ENCODE data around the gene AGK. TPM values are rescaled to one million over a fixed set of nuclear protein-coding genes. Genes with fewer than 3 reads are reported as not detected.
A peak's percentile ranks its signal among the peaks of the same experiment; 100 is the strongest.

The AGK gene
- total RNA-seq, 1 donor from 2014 or later = 28.6 TPM

GRCh38 chr7:141699860-141700259 is 148.7 kb downstream of the AGK start:
- Mint-ChIP-seq H3K4me3 (ENCODE audit: unreplicated experiment) (peak overlapping the region; percentile 86), H3K4me1 (ENCODE audit: low read depth, unreplicated experiment) (peaks cover 44% of the 10 kb centered on the region), H3K27ac (ENCODE audit: unreplicated experiment) (peak overlapping the region; percentile 23), H3K36me3 (ENCODE audit: low read depth, unreplicated experiment) (peaks cover 2% of the 10 kb centered on the region), H3K9me3 (ENCODE audit: unreplicated experiment) (no peaks in the 10 kb centered on the region), H3K27me3 (ENCODE audit: low read depth, unreplicated experiment) (peaks cover 12% of the 10 kb centered on the region)
- H3K9me3 ChIP-seq (ENCODE audit: insufficient read depth, low read depth, low read length) = no peaks in the 10 kb centered on the region
- no peak for TF ChIP-seq EZH2 (IDR thresholded peaks at IDR 0.05; ENCODE audit: insufficient read depth, low read length)
- TF ChIP-seq CTCF (IDR thresholded peaks at IDR 0.05; ENCODE audit: insufficient read depth, low read depth, low read length) = no peak
- no peak overlapping the region for H3K4me2 ChIP-seq (ENCODE audit: low read length)
- H3K9ac ChIP-seq (ENCODE audit: low read length) = no peak overlapping the region
- peaks cover 24% of the 10 kb centered on the region for H3K4me1 ChIP-seq (ENCODE audit: insufficient read depth, low read length)
- DNase-seq (ENCODE audit: low read depth) (no peak), FAIRE-seq (no peak)
- no peak overlapping the region for H3K27ac ChIP-seq (ENCODE audit: low read depth, low read length)
- H3K27me3 ChIP-seq (ENCODE audit: insufficient read depth, low read length) = no peaks in the 10 kb centered on the region
- H2AFZ ChIP-seq (ENCODE audit: low read depth, low read length) = no peak overlapping the region
- no peaks in the 10 kb centered on the region for H3K36me3 ChIP-seq (ENCODE audit: insufficient read depth, low read length)
- peaks cover 39% of the 10 kb centered on the region for H4K20me1 ChIP-seq (ENCODE audit: insufficient read depth, low read length)
- no peak overlapping the region for H3K4me3 ChIP-seq (ENCODE audit: insufficient read depth, low read depth, low read length)
- H3K79me2 ChIP-seq (ENCODE audit: insufficient read depth, low read length) = peaks cover 26% of the 10 kb centered on the region

GRCh38 chr7:141700296-141700847 is 149.2 kb downstream of the AGK start:
- Mint-ChIP-seq H3K4me1 (ENCODE audit: low read depth, unreplicated experiment) (peaks cover 46% of the 10 kb centered on the region), H3K4me3 (ENCODE audit: unreplicated experiment) (peak overlapping the region; percentile 86), H3K9me3 (ENCODE audit: unreplicated experiment) (no peaks in the 10 kb centered on the region), H3K27ac (ENCODE audit: unreplicated experiment) (peak overlapping the region; percentile 23), H3K27me3 (ENCODE audit: low read depth, unreplicated experiment) (peaks cover 12% of the 10 kb centered on the region), H3K36me3 (ENCODE audit: low read depth, unreplicated experiment) (peaks cover 2% of the 10 kb centered on the region)
- Histone ChIP-seq H3K36me3 (ENCODE audit: insufficient read depth, low read length) (no peaks in the 10 kb centered on the region), H4K20me1 (ENCODE audit: insufficient read depth, low read length) (peaks cover 37% of the 10 kb centered on the region), H3K27ac (ENCODE audit: low read depth, low read length) (no peak overlapping the region), H3K4me1 (ENCODE audit: insufficient read depth, low read length) (peaks cover 26% of the 10 kb centered on the region), H3K9ac (ENCODE audit: low read length) (peak overlapping the region; percentile 72), H3K4me3 (ENCODE audit: insufficient read depth, low read depth, low read length) (no peak overlapping the region), H3K4me2 (ENCODE audit: low read length) (peak overlapping the region; percentile 96), H3K79me2 (ENCODE audit: insufficient read depth, low read length) (peaks cover 25% of the 10 kb centered on the region), H3K27me3 (ENCODE audit: insufficient read depth, low read length) (no peaks in the 10 kb centered on the region), H3K9me3 (ENCODE audit: insufficient read depth, low read depth, low read length) (no peaks in the 10 kb centered on the region), H2AFZ (ENCODE audit: low read depth, low read length) (no peak overlapping the region)
- no peak for DNase-seq (ENCODE audit: low read depth)
- TF ChIP-seq CTCF (IDR thresholded peaks at IDR 0.05; ENCODE audit: insufficient read depth, low read depth, low read length) (no peak), EZH2 (IDR thresholded peaks at IDR 0.05; ENCODE audit: insufficient read depth, low read length) (no peak)
- no peak for FAIRE-seq

GRCh38 chr7:141700848-141701371 is 149.7 kb downstream of the AGK start:
- Histone ChIP-seq H2AFZ (ENCODE audit: low read depth, low read length) (no peak overlapping the region), H3K9me3 (ENCODE audit: insufficient read depth, low read depth, low read length) (no peaks in the 10 kb centered on the region), H4K20me1 (ENCODE audit: insufficient read depth, low read length) (peaks cover 32% of the 10 kb centered on the region), H3K4me3 (ENCODE audit: insufficient read depth, low read depth, low read length) (peak overlapping the region; percentile 55), H3K27me3 (ENCODE audit: insufficient read depth, low read length) (no peaks in the 10 kb centered on the region), H3K36me3 (ENCODE audit: insufficient read depth, low read length) (no peaks in the 10 kb centered on the region), H3K4me2 (ENCODE audit: low read length) (peak overlapping the region; percentile 96), H3K4me1 (ENCODE audit: insufficient read depth, low read length) (peaks cover 26% of the 10 kb centered on the region), H3K27ac (ENCODE audit: low read depth, low read length) (no peak overlapping the region), H3K9ac (ENCODE audit: low read length) (peak overlapping the region; percentile 72), H3K79me2 (ENCODE audit: insufficient read depth, low read length) (peaks cover 19% of the 10 kb centered on the region)
- Mint-ChIP-seq H3K4me1 (ENCODE audit: low read depth, unreplicated experiment) (peaks cover 46% of the 10 kb centered on the region), H3K4me3 (ENCODE audit: unreplicated experiment) (peak overlapping the region; percentile 86), H3K27me3 (ENCODE audit: low read depth, unreplicated experiment) (peaks cover 12% of the 10 kb centered on the region), H3K36me3 (ENCODE audit: low read depth, unreplicated experiment) (peaks cover 2% of the 10 kb centered on the region), H3K9me3 (ENCODE audit: unreplicated experiment) (no peaks in the 10 kb centered on the region), H3K27ac (ENCODE audit: unreplicated experiment) (peak overlapping the region; percentile 23)
- no peak for TF ChIP-seq CTCF (IDR thresholded peaks at IDR 0.05; ENCODE audit: insufficient read depth, low read depth, low read length)
- no peak for TF ChIP-seq EZH2 (IDR thresholded peaks at IDR 0.05; ENCODE audit: insufficient read depth, low read length)
- no peak for FAIRE-seq
- no peak for DNase-seq (ENCODE audit: low read depth)
